ENCODE measurements around the gene STAC2. TPM values are rescaled to one million over a fixed set of nuclear protein-coding genes. Genes with fewer than 3 reads are reported as not detected.
A peak's percentile ranks its signal among the peaks of the same experiment; 100 is the strongest.

STAC2 gene
- polyA plus RNA-seq, 1 donor from 2014 or later = not detected

- peak overlapping the region in 2 of 3 donors; percentile 5 to 94 for H3K27ac Mint-ChIP-seq
- no peaks in the 10 kb centered on the region for H3K9me3 Mint-ChIP-seq
- H3K27me3 Mint-ChIP-seq = peaks cover 9% of the 10 kb centered on the region
- H3K36me3 Mint-ChIP-seq = no peaks in the 10 kb centered on the region
- H3K4me3 Mint-ChIP-seq = peak overlapping the region; percentile 0 to 87 (median 68)
- peaks cover 7 to 23% (median 10%) of the 10 kb centered on the region in 3 donors for H3K4me1 Mint-ChIP-seq
Observed at GRCh38 chr17:39238311-39238972, 12.7 kb upstream of the STAC2 start.

GRCh38 chr17:39237586-39237985 is 11.8 kb upstream of the STAC2 start:
- H3K9me3 Mint-ChIP-seq = no peaks in the 10 kb centered on the region
- peak overlapping the region in 1 of 3 donors; percentile 23 for H3K27ac Mint-ChIP-seq
- peaks cover 9% of the 10 kb centered on the region for H3K27me3 Mint-ChIP-seq
- H3K4me3 Mint-ChIP-seq = no peak overlapping the region
- peaks cover 7 to 23% (median 10%) of the 10 kb centered on the region in 3 donors for H3K4me1 Mint-ChIP-seq
- H3K36me3 Mint-ChIP-seq = no peaks in the 10 kb centered on the region

- Mint-ChIP-seq H3K4me1 (peaks cover 10 to 23% (median 14%) of the 10 kb centered on the region in 3 donors), H3K36me3 (no peaks in the 10 kb centered on the region), H3K4me3 (no peak overlapping the region), H3K27me3 (peaks cover 10% of the 10 kb centered on the region), H3K9me3 (no peaks in the 10 kb centered on the region), H3K27ac (no peak overlapping the region)
Observed at GRCh38 chr17:39236981-39237441, 11.3 kb upstream of the STAC2 start.

- H3K4me3 Mint-ChIP-seq = no peak overlapping the region
Observed at GRCh38 chr17:39236450-39236927, 10.7 kb upstream of the STAC2 start.

GRCh38 chr17:39235555-39236449 is 10.1 kb upstream of the STAC2 start:
- Mint-ChIP-seq H3K27ac (no peak overlapping the region), H3K36me3 (no peaks in the 10 kb centered on the region), H3K9me3 (no peaks in the 10 kb centered on the region), H3K4me3 (no peak overlapping the region), H3K27me3 (peaks cover 19% of the 10 kb centered on the region), H3K4me1 (peaks cover 14 to 27% (median 16%) of the 10 kb centered on the region in 3 donors)

More at GRCh38 chr17:39236450-39236927, 10.7 kb upstream of the STAC2 start:
- H3K4me1 Mint-ChIP-seq = peaks cover 14 to 27% (median 16%) of the 10 kb centered on the region in 3 donors
- H3K27me3 Mint-ChIP-seq = peaks cover 16% of the 10 kb centered on the region
- no peak overlapping the region for H3K27ac Mint-ChIP-seq
- H3K9me3 Mint-ChIP-seq = no peaks in the 10 kb centered on the region
- no peaks in the 10 kb centered on the region for H3K36me3 Mint-ChIP-seq

- peaks cover 36% of the 10 kb centered on the region for H3K27me3 Mint-ChIP-seq
- peak overlapping the region in 2 of 3 donors; percentile 11 to 57 for H3K27ac Mint-ChIP-seq
- H3K4me1 Mint-ChIP-seq = peaks cover 8 to 10% (median 10%) of the 10 kb centered on the region in 3 donors
- peak overlapping the region in 2 of 4 donors; percentile 74 to 75 for H3K4me3 Mint-ChIP-seq
- H3K9me3 Mint-ChIP-seq = no peaks in the 10 kb centered on the region
- H3K36me3 Mint-ChIP-seq = no peaks in the 10 kb centered on the region
Observed at GRCh38 chr17:39231591-39232551, 6.1 kb upstream of the STAC2 start.

GRCh38 chr17:39231091-39231561 is 5.4 kb upstream of the STAC2 start:
- no peak overlapping the region for H3K4me3 Mint-ChIP-seq
- peak overlapping the region in 1 of 3 donors; percentile 57 for H3K27ac Mint-ChIP-seq
- peaks cover 10 to 12% (median 11%) of the 10 kb centered on the region in 3 donors for H3K4me1 Mint-ChIP-seq
- no peaks in the 10 kb centered on the region for H3K9me3 Mint-ChIP-seq
- H3K36me3 Mint-ChIP-seq = no peaks in the 10 kb centered on the region
- peaks cover 38% of the 10 kb centered on the region for H3K27me3 Mint-ChIP-seq

- H3K4me3 Mint-ChIP-seq = no peak overlapping the region
- H3K27ac Mint-ChIP-seq = no peak overlapping the region
- H3K4me1 Mint-ChIP-seq = peaks cover 8 to 16% (median 13%) of the 10 kb centered on the region in 3 donors
- H3K9me3 Mint-ChIP-seq = peaks cover 0 to 2% (median 0%) of the 10 kb centered on the region in 3 donors
- no peaks in the 10 kb centered on the region for H3K36me3 Mint-ChIP-seq
- peaks cover 42% of the 10 kb centered on the region for H3K27me3 Mint-ChIP-seq
Observed at GRCh38 chr17:39230361-39230760, 4.6 kb upstream of the STAC2 start.

- peaks cover 0 to 2% (median 0%) of the 10 kb centered on the region in 3 donors for H3K9me3 Mint-ChIP-seq
- peaks cover 44% of the 10 kb centered on the region for H3K27me3 Mint-ChIP-seq
- H3K27ac Mint-ChIP-seq = no peak overlapping the region
- H3K36me3 Mint-ChIP-seq = no peaks in the 10 kb centered on the region
- peaks cover 8 to 16% (median 13%) of the 10 kb centered on the region in 3 donors for H3K4me1 Mint-ChIP-seq
- H3K4me3 Mint-ChIP-seq = no peak overlapping the region
Observed at GRCh38 chr17:39229274-39229913, 3.6 kb upstream of the STAC2 start.

- Mint-ChIP-seq H3K27me3 (peaks cover 48% of the 10 kb centered on the region), H3K4me1 (peaks cover 10 to 16% (median 13%) of the 10 kb centered on the region in 3 donors), H3K27ac (peak overlapping the region in 1 of 3 donors; percentile 44), H3K9me3 (peaks cover 0 to 2% (median 0%) of the 10 kb centered on the region in 3 donors), H3K36me3 (no peaks in the 10 kb centered on the region), H3K4me3 (peak overlapping the region in 1 of 4 donors; percentile 17)
Observed at GRCh38 chr17:39227364-39227919, 1.7 kb upstream of the STAC2 start.

- Mint-ChIP-seq H3K4me1 (peaks cover 5 to 10% (median 6%) of the 10 kb centered on the region in 3 donors), H3K27me3 (peaks cover 39% of the 10 kb centered on the region), H3K9me3 (peaks cover 0 to 2% (median 0%) of the 10 kb centered on the region in 3 donors), H3K4me3 (peak overlapping the region; percentile 68 to 92 (median 78)), H3K27ac (peak overlapping the region in 1 of 3 donors; percentile 39), H3K36me3 (no peaks in the 10 kb centered on the region)
Observed at GRCh38 chr17:39225959-39226683, 376 bp upstream of the STAC2 start.

GRCh38 chr17:39224778-39225307 is 902 bp downstream of the STAC2 start:
- H3K27ac Mint-ChIP-seq = no peak overlapping the region
- H3K9me3 Mint-ChIP-seq = peaks cover 0 to 2% (median 0%) of the 10 kb centered on the region in 3 donors
- H3K4me3 Mint-ChIP-seq = peak overlapping the region; percentile 54 to 92 (median 69)
- H3K4me1 Mint-ChIP-seq = peaks cover 5 to 9% (median 6%) of the 10 kb centered on the region in 3 donors
- H3K36me3 Mint-ChIP-seq = no peaks in the 10 kb centered on the region
- H3K27me3 Mint-ChIP-seq = peaks cover 36% of the 10 kb centered on the region

Measured in IgD-negative memory B cell (primary cell).